ENCODE measurements around the gene RAD50.

GRCh38 chr5:132647473-132647872 lies 90.7 kb downstream of the RAD50 start:
- TF ChIP-seq, protein P1, sequence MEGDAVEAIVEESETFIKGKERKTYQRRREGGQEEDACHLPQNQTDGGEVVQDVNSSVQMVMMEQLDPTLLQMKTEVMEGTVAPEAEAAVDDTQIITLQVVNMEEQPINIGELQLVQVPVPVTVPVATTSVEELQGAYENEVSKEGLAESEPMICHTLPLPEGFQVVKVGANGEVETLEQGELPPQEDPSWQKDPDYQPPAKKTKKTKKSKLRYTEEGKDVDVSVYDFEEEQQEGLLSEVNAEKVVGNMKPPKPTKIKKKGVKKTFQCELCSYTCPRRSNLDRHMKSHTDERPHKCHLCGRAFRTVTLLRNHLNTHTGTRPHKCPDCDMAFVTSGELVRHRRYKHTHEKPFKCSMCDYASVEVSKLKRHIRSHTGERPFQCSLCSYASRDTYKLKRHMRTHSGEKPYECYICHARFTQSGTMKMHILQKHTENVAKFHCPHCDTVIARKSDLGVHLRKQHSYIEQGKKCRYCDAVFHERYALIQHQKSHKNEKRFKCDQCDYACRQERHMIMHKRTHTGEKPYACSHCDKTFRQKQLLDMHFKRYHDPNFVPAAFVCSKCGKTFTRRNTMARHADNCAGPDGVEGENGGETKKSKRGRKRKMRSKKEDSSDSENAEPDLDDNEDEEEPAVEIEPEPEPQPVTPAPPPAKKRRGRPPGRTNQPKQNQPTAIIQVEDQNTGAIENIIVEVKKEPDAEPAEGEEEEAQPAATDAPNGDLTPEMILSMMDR (IDR thresholded peaks at IDR 0.05; ENCODE audit: insufficient read depth, low read length, poor library complexity, severe bottlenecking), result no peak
- TF ChIP-seq EZH2phosphoT487 (conservative IDR thresholded peaks at IDR 0.05; ENCODE audit: low read length), result no peak

Measured in SU-DHL-6 (cell line).